GM12878 (cell line): Measurements from ENCODE around the gene TKFC. TPM values are rescaled to one million over a fixed set of nuclear protein-coding genes. Genes with fewer than 3 reads are reported as not detected.

ENCODE experiments used
- ATAC-seq: fragments of 200-7000 bp; cut with Tn5 transposase; 3 replicates; pipeline ENCODE4 v1.9.1; 2020; ENCODE audit warnings: mild to moderate bottlenecking, moderate library complexity
- BruUV-seq: library from RNA; stranded (reverse); fragments of 400-500 nt; replicated peaks from 2 replicates; lab custom pipeline; 2021; lab: Mats Ljungman, UMichigan
- CTCF ChIA-PET: fragments of 300-600 bp; sonication (Branson Sonifier 250); formaldehyde crosslinking; extraction: SDS; loops from one replicate; lab custom pipeline; 2021; ENCODE audit warnings: inconsistent platforms; lab: Yijun Ruan, JAX
- POLR2A ChIA-PET: fragments of 350-600 bp; formaldehyde crosslinking; extraction: SDS; loops from one replicate; lab custom pipeline; 2021; ENCODE audit warnings: inconsistent platforms; lab: Charles Lee
- RAD21 ChIA-PET: fragments of 300-600 bp; sonication (Branson Sonifier 250); formaldehyde crosslinking; loops from one replicate; lab custom pipeline; 2023; ENCODE audit warnings: antibody characterized with exemption; ENCODE audit not compliant: unreplicated experiment; lab: Charles Lee
- SMC1A ChIA-PET: fragments of 300-600 bp; sonication (Branson Sonifier 250); formaldehyde crosslinking; loops from one replicate; lab custom pipeline; 2023; ENCODE audit not compliant: unreplicated experiment, uncharacterized antibody; lab: Charles Lee
- DNase-seq: peaks from one replicate; pipeline ENCODE4 v3.0.0-alpha.2; 2011; ENCODE audit warnings: low read depth, low spot score
- FAIRE-seq: peaks from 3 replicates; lab custom pipeline; 2011; peaks lifted over from hg19 to GRCh38; lab: Jason Lieb, UNC
- H2AFZ ChIP-seq: 2 replicates; pipeline ENCODE4 v1.6.0; 2011; ENCODE audit warnings: low read depth, low read length, control low read depth; ENCODE audit not compliant: control insufficient read depth
- H3K27ac ChIP-seq: 2 replicates; pipeline ENCODE4 v1.5.1; 2011; ENCODE audit warnings: control low read depth; ENCODE audit not compliant: control insufficient read depth, insufficient read depth
- H3K27me3 ChIP-seq, 2 experiments: replicated peaks in 1 of 2; 2 replicates each; pipeline versions ENCODE4 v1.6.0 to v1.6.1; 2011; ENCODE audit warnings: low read length in 1 of 2; ENCODE audit not compliant: control insufficient read depth in 2 of 2, insufficient read depth in 2 of 2
- H3K36me3 ChIP-seq, 2 experiments: 2 replicates each; pipeline ENCODE4 v1.5.1; 2011; ENCODE audit warnings: low read length in 1 of 2; ENCODE audit not compliant: control insufficient read depth in 2 of 2, insufficient read depth in 2 of 2
- H3K4me1 ChIP-seq: 2 replicates; pipeline ENCODE4 v1.6.1; 2011; ENCODE audit warnings: mild to moderate bottlenecking, low read length, moderate library complexity, mixed read lengths; ENCODE audit not compliant: control insufficient read depth, insufficient read depth
- H3K4me2 ChIP-seq: 2 replicates; pipeline ENCODE4 v1.6.0; 2011; ENCODE audit warnings: control low read depth; ENCODE audit not compliant: control insufficient read depth, insufficient read depth
- H3K4me3 ChIP-seq: fragments of 200-600 bp; sonication (generic); 2 replicates; pipeline ENCODE4 v1.5.1; 2016
- H3K79me2 ChIP-seq: 2 replicates; pipeline ENCODE4 v1.6.0; 2011; ENCODE audit warnings: low read length; ENCODE audit not compliant: control insufficient read depth, insufficient read depth
- H3K9ac ChIP-seq: 2 replicates; pipeline ENCODE4 v1.8.0; 2011; ENCODE audit warnings: low read length, control low read depth, mixed read lengths; ENCODE audit not compliant: control insufficient read depth, insufficient read depth
- H3K9me3 ChIP-seq: replicated peaks from 3 replicates; pipeline ENCODE4 v1.5.1; 2011; ENCODE audit warnings: mild to moderate bottlenecking, low read length; ENCODE audit not compliant: control insufficient read depth, insufficient read depth
- H4K20me1 ChIP-seq: 2 replicates; pipeline ENCODE4 v1.6.0; 2011; ENCODE audit not compliant: control insufficient read depth, insufficient read depth
- BHLHE40 ChIP-seq, 2 experiments: fragments of 450-650 bp in 1 of 2; IDR thresholded peaks; 2 replicates each; pipeline ENCODE4 v1.6.1; 2011 to 2017; ENCODE audit warnings: low read depth in 2 of 2, borderline replicate concordance in 1 of 2, improper control_type of control experiment in 1 of 2, low read length in 1 of 2, mild to moderate bottlenecking in 1 of 2
- CBX3 ChIP-seq: fragments of 200-600 bp; sonication (generic); IDR thresholded peaks from 2 replicates; pipeline ENCODE4 v1.6.1; 2016; ENCODE audit warnings: low read depth, borderline replicate concordance
- CHD2 ChIP-seq: IDR thresholded peaks from 2 replicates; pipeline ENCODE4 v1.6.1; 2011; ENCODE audit warnings: low read depth, low read length, improper control_type of control experiment, borderline replicate concordance
- CREB1 ChIP-seq: IDR thresholded peaks from 2 replicates; pipeline ENCODE4 v1.6.1; 2012; ENCODE audit warnings: low read depth, mild to moderate bottlenecking, inconsistent platforms
- ETV6 ChIP-seq, 2 experiments: fragments of 450-650 bp in 1 of 2; IDR thresholded peaks in 1 of 2; conservative IDR thresholded peaks in 1 of 2; 2 replicates each; pipeline ENCODE4 v1.6.1; 2014; ENCODE audit warnings: antibody characterized with exemption in 1 of 2, borderline replicate concordance in 1 of 2, low read depth in 1 of 2, mild to moderate bottlenecking in 1 of 2, moderate library complexity in 1 of 2
- HDAC2 ChIP-seq: fragments of 200-600 bp; sonication (generic); IDR thresholded peaks from 2 replicates; pipeline ENCODE4 v1.6.1; 2017
- NFYA ChIP-seq: IDR thresholded peaks from 2 replicates; pipeline ENCODE4 v1.6.1; 2011; ENCODE audit warnings: low read depth, mild to moderate bottlenecking, low read length, improper control_type of control experiment, borderline replicate concordance
- NRF1 ChIP-seq: conservative IDR thresholded peaks from 2 replicates; pipeline ENCODE4 v1.6.1; 2011; ENCODE audit warnings: mild to moderate bottlenecking, low read depth, low read length, improper control_type of control experiment
- SPI1 ChIP-seq: IDR thresholded peaks from 2 replicates; pipeline ENCODE4 v1.6.1; 2011; ENCODE audit warnings: low read depth, mild to moderate bottlenecking, low read length, moderate library complexity, borderline replicate concordance; ENCODE audit not compliant: insufficient read depth
- SREBF1 ChIP-seq: IDR thresholded peaks from 2 replicates; pipeline ENCODE4 v1.6.1; 2012; ENCODE audit warnings: mild to moderate bottlenecking, low read length
- SUZ12 ChIP-seq: fragments of 200-600 bp; sonication (generic); IDR thresholded peaks from one replicate; pipeline ENCODE4 v1.6.1; 2018; ENCODE audit warnings: antibody characterized with exemption, mild to moderate bottlenecking; ENCODE audit not compliant: unreplicated experiment
- YBX1 ChIP-seq: fragments of 450-650 bp; IDR thresholded peaks from 2 replicates; pipeline ENCODE4 v1.6.1; 2016; ENCODE audit warnings: antibody characterized with exemption
- ZNF207 ChIP-seq: fragments of 450-650 bp; IDR thresholded peaks from 2 replicates; pipeline ENCODE4 v1.6.1; 2014; ENCODE audit warnings: antibody characterized with exemption, mild to moderate bottlenecking, borderline replicate concordance
- ZNF274 ChIP-seq: IDR thresholded peaks from one replicate; pipeline ENCODE4 v1.8.0; 2011; ENCODE audit not compliant: insufficient read length, insufficient read depth
- WGBS: methylation state at CpG from one replicate; pipeline ENCODE4 v1.1.6; 2016; ENCODE audit warnings: low lambda C conversion rate; ENCODE audit not compliant: insufficient replicate concordance, insufficient coverage; ENCODE audit errors: missing lambda C conversion rate; 5-methylcytosine and 5-hydroxymethylcytosine counted together
- in situ Hi-C: fragments of 300-500 bp; cut with MboI; formaldehyde crosslinking; loops from 9 replicates; pipeline ENCODE4 v1.14.3; 2018; ENCODE audit warnings: mixed read lengths
- intact Hi-C: fragments of 100-400 bp; cut with micrococcal nuclease; formaldehyde crosslinking; loops from one replicate; pipeline ENCODE4 v1.14.2; 2022; ENCODE audit not compliant: unreplicated experiment
- polyA plus RNA-seq, 11 experiments: library from polyadenylated mRNA; depleted of rRNA in 4 of 11; unstranded in 6 of 11; stranded (reverse) in 5 of 11; fragments of >200 nt; fragmentation: Nextera tagmentation in 4 of 11; fragmentation: Illumina TruSeq in 1 of 11; extraction: Ambion mirVana in 4 of 11; extraction: Trizol in 1 of 11; gene quantifications; 1 replicate in 1 of 11; 2 replicates in 10 of 11; pipeline versions ENCODE4 v1.2.1 to v1.2.3, GENCODE V29; 2011 to 2016; ENCODE audit warnings: inconsistent platforms in 2 of 11, missing spikeins in 2 of 11, low read depth in 1 of 11
- total RNA-seq, 4 experiments: library from RNA; depleted of rRNA in 3 of 4; stranded (reverse); fragments of >200 nt in 3 of 4; fragmentation: Illumina TruSeq in 1 of 4; extraction: Trizol in 1 of 4; gene quantifications; 2 replicates each; pipeline versions ENCODE4 v1.2.1 to v1.2.3, GENCODE V29; 2013 to 2021
- TF ChIP-seq, protein P1 (sequence below): fragments of 450-650 bp; IDR thresholded peaks from 2 replicates; pipeline ENCODE4 v1.6.1; 2017; ENCODE audit warnings: mild to moderate bottlenecking, low read depth, inconsistent platforms; ENCODE audit not compliant: poor library complexity, severe bottlenecking
- TF ChIP-seq, protein P2 (sequence below): IDR thresholded peaks from 2 replicates; pipeline ENCODE4 v1.6.1; 2011; ENCODE audit warnings: borderline replicate concordance, low read depth, mild to moderate bottlenecking, moderate library complexity, mixed read lengths, low read length; ENCODE audit not compliant: insufficient read depth; ENCODE audit errors: extremely low read length
- TF ChIP-seq, protein P3 (sequence below): fragments of 450-650 bp; IDR thresholded peaks from 2 replicates; pipeline ENCODE4 v1.6.1; 2017; ENCODE audit warnings: antibody characterized with exemption, mild to moderate bottlenecking, moderate library complexity
- TF ChIP-seq, protein P4 (sequence below): IDR thresholded peaks from 2 replicates; pipeline ENCODE4 v1.6.1; 2011; ENCODE audit warnings: mild to moderate bottlenecking, low read depth, low read length, moderate library complexity; ENCODE audit not compliant: insufficient replicate concordance

Gene TKFC
- total and polyA plus RNA-seq, 10 of the 15 experiments (the other 5 are each of a cell fraction or from before 2014, with no cell fraction given) = 2.4 to 113 (median 59.0) TPM

DNA sequence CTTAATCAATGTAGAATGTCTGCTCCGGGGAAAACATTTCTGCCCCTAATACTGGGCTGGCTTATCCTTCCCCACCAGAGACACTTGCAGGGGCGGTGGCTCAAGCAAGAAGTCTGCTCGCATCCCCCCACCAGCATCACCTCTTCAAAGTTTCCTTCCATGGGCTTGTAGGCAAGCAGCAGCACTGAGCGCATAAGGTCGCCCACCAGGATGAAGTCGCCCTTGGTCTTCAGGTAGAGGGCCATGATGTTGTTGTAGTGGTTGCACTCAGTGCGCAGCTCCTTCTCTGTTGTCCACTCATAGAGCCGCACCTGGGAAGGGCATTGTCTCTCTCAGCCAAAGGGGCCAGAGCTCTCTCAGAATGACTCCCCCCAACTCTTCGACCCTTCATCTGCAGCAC is 29.3 kb upstream of the TKFC start:
- ChIA-PET RAD21 (no interaction called here), CTCF (interaction anchor here (0.6 to 1.2 kb wide), 2 partner anchors 26 to 81 kb away, joined by 3 to 4 read pairs; no protein-coding TSS in a partner anchor), POLR2A (no interaction called here), SMC1A (no interaction called here)
- FAIRE-seq = no peak
- H3K4me3 ChIP-seq = no peak overlapping the region
- no TSS peak for BruUV-seq
- no peaks in the 10 kb centered on the region for H3K27me3 ChIP-seq
- H4K20me1 ChIP-seq = no peaks in the 10 kb centered on the region
- peaks cover 3% of the 10 kb centered on the region for H3K4me1 ChIP-seq
- H3K9ac ChIP-seq = no peak overlapping the region
- no peaks in the 10 kb centered on the region for H3K9me3 ChIP-seq
- in situ Hi-C loops = no loop called here
- no peak overlapping the region for H3K27ac ChIP-seq
- H3K79me2 ChIP-seq = no peaks in the 10 kb centered on the region
- H3K4me2 ChIP-seq = no peak overlapping the region
- H3K36me3 ChIP-seq = peaks cover 35 to 55% of the 10 kb centered on the region in 2 experiments
- no peak for DNase-seq
- intact Hi-C loops = no loop called here
- ATAC-seq = no peak
- WGBS = 100% methylated on average over 9 of the region's 9 CpGs
- H2AFZ ChIP-seq = no peak overlapping the region
- TF ChIP-seq SUZ12 = no peak
- TF ChIP-seq, protein P1, sequence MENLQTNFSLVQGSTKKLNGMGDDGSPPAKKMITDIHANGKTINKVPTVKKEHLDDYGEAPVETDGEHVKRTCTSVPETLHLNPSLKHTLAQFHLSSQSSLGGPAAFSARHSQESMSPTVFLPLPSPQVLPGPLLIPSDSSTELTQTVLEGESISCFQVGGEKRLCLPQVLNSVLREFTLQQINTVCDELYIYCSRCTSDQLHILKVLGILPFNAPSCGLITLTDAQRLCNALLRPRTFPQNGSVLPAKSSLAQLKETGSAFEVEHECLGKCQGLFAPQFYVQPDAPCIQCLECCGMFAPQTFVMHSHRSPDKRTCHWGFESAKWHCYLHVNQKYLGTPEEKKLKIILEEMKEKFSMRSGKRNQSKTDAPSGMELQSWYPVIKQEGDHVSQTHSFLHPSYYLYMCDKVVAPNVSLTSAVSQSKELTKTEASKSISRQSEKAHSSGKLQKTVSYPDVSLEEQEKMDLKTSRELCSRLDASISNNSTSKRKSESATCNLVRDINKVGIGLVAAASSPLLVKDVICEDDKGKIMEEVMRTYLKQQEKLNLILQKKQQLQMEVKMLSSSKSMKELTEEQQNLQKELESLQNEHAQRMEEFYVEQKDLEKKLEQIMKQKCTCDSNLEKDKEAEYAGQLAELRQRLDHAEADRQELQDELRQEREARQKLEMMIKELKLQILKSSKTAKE = no peak
- TF ChIP-seq NFYA = no peak
- no peak for TF ChIP-seq BHLHE40 (IDR thresholded peaks at IDR 0.05; ENCODE audit: borderline replicate concordance in 1 of 2, low read depth in 2 of 2, low read length in 1 of 2)
- TF ChIP-seq, protein P2, sequence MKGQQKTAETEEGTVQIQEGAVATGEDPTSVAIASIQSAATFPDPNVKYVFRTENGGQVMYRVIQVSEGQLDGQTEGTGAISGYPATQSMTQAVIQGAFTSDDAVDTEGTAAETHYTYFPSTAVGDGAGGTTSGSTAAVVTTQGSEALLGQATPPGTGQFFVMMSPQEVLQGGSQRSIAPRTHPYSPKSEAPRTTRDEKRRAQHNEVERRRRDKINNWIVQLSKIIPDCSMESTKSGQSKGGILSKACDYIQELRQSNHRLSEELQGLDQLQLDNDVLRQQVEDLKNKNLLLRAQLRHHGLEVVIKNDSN = no peak
- TF ChIP-seq, protein P3, sequence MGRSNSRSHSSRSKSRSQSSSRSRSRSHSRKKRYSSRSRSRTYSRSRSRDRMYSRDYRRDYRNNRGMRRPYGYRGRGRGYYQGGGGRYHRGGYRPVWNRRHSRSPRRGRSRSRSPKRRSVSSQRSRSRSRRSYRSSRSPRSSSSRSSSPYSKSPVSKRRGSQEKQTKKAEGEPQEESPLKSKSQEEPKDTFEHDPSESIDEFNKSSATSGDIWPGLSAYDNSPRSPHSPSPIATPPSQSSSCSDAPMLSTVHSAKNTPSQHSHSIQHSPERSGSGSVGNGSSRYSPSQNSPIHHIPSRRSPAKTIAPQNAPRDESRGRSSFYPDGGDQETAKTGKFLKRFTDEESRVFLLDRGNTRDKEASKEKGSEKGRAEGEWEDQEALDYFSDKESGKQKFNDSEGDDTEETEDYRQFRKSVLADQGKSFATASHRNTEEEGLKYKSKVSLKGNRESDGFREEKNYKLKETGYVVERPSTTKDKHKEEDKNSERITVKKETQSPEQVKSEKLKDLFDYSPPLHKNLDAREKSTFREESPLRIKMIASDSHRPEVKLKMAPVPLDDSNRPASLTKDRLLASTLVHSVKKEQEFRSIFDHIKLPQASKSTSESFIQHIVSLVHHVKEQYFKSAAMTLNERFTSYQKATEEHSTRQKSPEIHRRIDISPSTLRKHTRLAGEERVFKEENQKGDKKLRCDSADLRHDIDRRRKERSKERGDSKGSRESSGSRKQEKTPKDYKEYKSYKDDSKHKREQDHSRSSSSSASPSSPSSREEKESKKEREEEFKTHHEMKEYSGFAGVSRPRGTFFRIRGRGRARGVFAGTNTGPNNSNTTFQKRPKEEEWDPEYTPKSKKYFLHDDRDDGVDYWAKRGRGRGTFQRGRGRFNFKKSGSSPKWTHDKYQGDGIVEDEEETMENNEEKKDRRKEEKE = no peak
- no peak for TF ChIP-seq CREB1
- no peak for TF ChIP-seq NRF1
- TF ChIP-seq HDAC2 = no peak
- no peak for TF ChIP-seq CHD2
- no peak for TF ChIP-seq ETV6 (conservative IDR thresholded peaks at IDR 0.05 in 1 of 2, IDR thresholded peaks at IDR 0.05 in 1 of 2; ENCODE audit: borderline replicate concordance in 1 of 2, low read depth in 1 of 2)
- no peak for TF ChIP-seq ZNF274
- no peak for TF ChIP-seq CBX3
- TF ChIP-seq YBX1 = no peak
- no peak for TF ChIP-seq SPI1
- TF ChIP-seq, protein P4, sequence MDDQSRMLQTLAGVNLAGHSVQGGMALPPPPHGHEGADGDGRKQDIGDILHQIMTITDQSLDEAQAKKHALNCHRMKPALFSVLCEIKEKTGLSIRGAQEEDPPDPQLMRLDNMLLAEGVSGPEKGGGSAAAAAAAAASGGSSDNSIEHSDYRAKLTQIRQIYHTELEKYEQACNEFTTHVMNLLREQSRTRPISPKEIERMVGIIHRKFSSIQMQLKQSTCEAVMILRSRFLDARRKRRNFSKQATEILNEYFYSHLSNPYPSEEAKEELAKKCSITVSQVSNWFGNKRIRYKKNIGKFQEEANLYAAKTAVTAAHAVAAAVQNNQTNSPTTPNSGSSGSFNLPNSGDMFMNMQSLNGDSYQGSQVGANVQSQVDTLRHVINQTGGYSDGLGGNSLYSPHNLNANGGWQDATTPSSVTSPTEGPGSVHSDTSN = no peak
- no peak for TF ChIP-seq SREBF1
- no peak for TF ChIP-seq ZNF207
